GM10266 (cell line): ENCODE data around the gene KRTAP20-3.

ENCODE experiments used
- DNase-seq: peaks from one replicate; pipeline ENCODE4 v3.0.0; 2012; ENCODE audit errors: extremely low spot score
- TF ChIP-seq, protein P1 (sequence below): IDR thresholded peaks from 2 replicates; pipeline ENCODE4 v1.5.1; 2012; ENCODE audit warnings: mild to moderate bottlenecking, low read depth; ENCODE audit not compliant: control insufficient read depth, insufficient read depth; ENCODE audit errors: missing control alignments

KRTAP20-3 gene

GRCh38 chr21:30634906-30635305 is 7.8 kb upstream of the KRTAP20-3 start, which contains the start of gene KRTAP20-2:
Gene KRTAP20-2, plus strand, starts transcription at chr21:30635206. Its CDS starts 58 bp downstream, at chr21:30635264.
- DNase-seq, result no peak
- TF ChIP-seq, protein P1, sequence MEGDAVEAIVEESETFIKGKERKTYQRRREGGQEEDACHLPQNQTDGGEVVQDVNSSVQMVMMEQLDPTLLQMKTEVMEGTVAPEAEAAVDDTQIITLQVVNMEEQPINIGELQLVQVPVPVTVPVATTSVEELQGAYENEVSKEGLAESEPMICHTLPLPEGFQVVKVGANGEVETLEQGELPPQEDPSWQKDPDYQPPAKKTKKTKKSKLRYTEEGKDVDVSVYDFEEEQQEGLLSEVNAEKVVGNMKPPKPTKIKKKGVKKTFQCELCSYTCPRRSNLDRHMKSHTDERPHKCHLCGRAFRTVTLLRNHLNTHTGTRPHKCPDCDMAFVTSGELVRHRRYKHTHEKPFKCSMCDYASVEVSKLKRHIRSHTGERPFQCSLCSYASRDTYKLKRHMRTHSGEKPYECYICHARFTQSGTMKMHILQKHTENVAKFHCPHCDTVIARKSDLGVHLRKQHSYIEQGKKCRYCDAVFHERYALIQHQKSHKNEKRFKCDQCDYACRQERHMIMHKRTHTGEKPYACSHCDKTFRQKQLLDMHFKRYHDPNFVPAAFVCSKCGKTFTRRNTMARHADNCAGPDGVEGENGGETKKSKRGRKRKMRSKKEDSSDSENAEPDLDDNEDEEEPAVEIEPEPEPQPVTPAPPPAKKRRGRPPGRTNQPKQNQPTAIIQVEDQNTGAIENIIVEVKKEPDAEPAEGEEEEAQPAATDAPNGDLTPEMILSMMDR, result no peak

DNA sequence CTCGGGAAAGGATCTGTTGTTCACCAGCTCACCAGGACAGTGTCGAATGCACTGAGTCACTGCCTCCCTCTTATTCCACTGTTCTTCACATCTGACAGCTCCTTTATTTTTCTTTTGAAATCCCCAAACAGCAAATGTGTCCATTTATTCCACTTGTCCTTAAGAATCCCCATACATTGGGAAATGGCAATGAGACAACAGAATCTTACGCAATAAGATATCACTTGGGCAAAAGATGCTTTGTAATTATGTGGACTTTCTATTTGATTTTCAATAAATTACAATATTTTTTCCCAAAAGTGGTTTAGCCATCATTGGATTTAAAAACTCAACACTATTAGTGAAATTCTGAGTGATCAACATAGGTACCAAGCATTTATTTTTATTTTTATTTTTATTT is 4.0 kb upstream of the KRTAP20-3 start:
- TF ChIP-seq, protein P1, result no peak
- DNase-seq, result no peak

DNA sequence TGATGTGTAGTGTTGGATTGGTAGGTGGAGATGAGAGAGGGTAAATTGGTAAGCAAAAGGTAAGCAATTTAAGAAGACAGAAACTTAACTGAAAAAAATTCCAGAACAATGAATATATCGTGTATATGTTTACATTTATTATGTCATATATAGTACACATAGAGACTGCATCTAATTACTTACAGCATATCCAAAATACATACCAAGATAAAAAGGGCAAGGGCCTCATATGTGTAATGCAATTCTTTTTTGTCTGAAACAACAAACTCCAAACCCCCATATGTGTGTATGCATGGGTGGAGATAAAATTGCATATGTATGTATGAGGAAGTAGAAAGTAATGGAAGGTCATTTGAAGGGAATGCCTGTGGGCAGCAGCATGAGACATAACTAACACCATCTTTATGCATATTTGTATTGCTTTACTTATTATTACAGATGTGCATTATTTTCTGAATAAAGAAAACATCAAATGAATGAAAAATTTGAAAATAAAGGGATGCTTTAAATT is 4.3 kb downstream of the KRTAP20-3 start:
- no peak for DNase-seq
- TF ChIP-seq, protein P1, result no peak

DNA sequence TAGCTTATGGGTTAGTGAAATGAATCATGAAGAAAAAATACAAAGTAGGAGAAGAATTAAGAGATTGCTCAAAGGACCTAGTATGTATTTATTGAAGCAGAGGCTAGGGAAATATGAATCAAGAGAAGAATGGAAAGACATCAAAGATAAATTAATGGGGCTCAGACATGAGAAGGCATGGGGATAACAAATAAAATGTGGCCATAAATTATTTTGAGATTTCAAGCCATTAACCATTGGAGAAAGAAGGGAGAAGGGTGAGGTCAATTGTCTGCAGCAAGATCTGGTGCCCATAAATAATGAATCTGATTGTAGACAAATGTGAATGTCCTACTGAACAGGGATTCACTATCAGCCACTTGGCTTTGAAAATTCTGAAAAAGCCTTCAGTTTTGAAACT is 10.2 kb downstream of the KRTAP20-3 start:
- no peak for DNase-seq
- TF ChIP-seq, protein P1, result no peak

- DNase-seq, result no peak
- TF ChIP-seq, protein P1, result no peak
Observed at GRCh38 chr21:30668776-30669175, 26.1 kb downstream of the KRTAP20-3 start.

DNA sequence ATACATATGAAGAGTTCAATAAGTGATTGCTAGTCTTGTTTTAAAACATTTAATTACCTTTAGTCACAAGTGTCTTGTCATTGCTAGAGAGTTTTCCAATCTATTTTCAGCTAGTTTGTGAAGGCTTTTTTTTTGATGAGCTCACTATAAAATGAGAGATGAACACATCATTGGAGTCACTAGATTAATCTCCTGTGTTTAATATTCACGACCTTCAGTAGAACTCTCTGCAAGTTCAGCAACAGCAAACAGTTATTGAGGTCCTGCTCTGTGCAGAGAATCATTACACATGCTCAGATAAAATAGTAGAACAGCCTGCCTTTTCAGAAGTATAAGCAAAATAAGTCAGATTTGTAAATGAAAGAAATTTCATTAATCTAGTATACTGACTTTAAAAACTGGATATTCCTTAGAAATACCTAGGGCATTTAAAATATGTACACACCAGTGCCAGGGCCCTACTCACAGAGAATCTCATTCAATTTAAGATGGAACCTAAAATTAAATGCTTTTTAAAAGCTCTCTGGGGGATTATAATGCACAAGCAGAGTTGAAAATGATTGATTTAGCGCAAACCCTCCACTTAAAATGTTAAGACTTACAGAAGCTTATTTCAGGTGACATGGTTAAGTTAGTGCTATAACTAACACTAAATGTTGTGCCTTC is 30.5 kb downstream of the KRTAP20-3 start:
- TF ChIP-seq, protein P1, result no peak
- no peak for DNase-seq

- DNase-seq, result no peak
- TF ChIP-seq, protein P1, result no peak
Observed at GRCh38 chr21:30674312-30674711, 31.6 kb downstream of the KRTAP20-3 start.
